Measurements from ENCODE around the gene QPCT. TPM values are rescaled to one million over a fixed set of nuclear protein-coding genes. Genes with fewer than 3 reads are reported as not detected.

Gene QPCT
- total and polyA plus RNA-seq, 5 donors from 2014 or later = 0.30 to 0.39 TPM; not detected in 3

DNA sequence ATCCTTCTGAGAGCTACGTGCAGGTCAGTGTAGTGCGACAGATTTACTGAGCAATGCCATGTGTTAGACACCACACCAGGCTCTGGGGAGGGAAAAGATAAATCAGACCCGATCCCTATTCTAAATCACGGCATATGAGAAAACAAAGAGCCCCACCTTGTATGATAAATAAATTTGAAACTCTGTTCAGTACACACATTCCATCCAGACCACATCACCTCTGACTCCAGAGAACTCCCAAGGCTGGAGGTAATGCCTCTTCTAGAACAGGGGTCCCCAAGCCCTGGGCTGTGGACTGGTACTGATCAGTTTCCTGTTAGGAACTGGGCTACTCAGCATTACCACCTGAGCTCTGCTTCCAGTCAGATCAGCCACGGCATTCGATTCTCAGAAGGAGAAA is 77.3 kb downstream of the QPCT start:
- Histone ChIP-seq H3K27me3 (ENCODE audit: control insufficient read depth, insufficient read depth, low read length) (no peaks in the 10 kb centered on the region), H3K27ac (ENCODE audit: insufficient read depth, low read length, poor library complexity, severe bottlenecking) (no peak overlapping the region), H3K4me3 (ENCODE audit: low read depth, low read length) (no peak overlapping the region), H3K36me3 (ENCODE audit: control insufficient read depth, insufficient read depth, low read length) (no peaks in the 10 kb centered on the region), H3K4me1 (ENCODE audit: control insufficient read depth, insufficient read depth, low read length, poor library complexity, severe bottlenecking) (no peaks in the 10 kb centered on the region), H3K9me3 (ENCODE audit: control insufficient read depth in 2 of 2, low read length in 2 of 2) (no peaks in the 10 kb centered on the region)
- H3K9me3 Mint-ChIP-seq = peaks cover 0 to 3% (median 0%) of the 10 kb centered on the region in 7 donors
- H3K27me3 Mint-ChIP-seq = no peaks in the 10 kb centered on the region
- H3K36me3 Mint-ChIP-seq = no peaks in the 10 kb centered on the region
- no peaks in the 10 kb centered on the region for H3K4me1 Mint-ChIP-seq
- DNase-seq (no peak), ATAC-seq (ENCODE audit: low read depth in 2 of 2) (no peak)
- no peak overlapping the region for H3K4me3 Mint-ChIP-seq
- H3K27ac Mint-ChIP-seq = no peak overlapping the region

DNA sequence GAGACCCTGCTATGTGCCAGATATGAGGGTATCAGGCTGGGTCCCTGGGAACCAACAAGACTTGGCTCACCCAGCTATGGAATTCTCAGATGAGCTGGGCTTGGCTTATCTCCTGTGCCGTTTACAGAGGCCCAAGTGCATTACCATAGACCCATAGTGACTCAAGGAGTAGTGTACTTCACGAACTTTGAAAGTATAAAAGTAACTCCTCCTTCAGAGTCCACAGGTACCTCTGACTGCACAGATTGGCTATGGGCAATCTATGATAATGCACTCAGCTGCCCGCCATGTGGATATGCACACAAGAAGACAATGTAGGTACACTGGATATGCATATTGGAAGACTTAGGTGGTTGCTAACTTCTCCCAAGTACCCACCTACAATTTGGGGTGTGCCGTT is 78.4 kb downstream of the QPCT start:
- Mint-ChIP-seq H3K4me1 (no peaks in the 10 kb centered on the region), H3K9me3 (peaks cover 0 to 3% (median 0%) of the 10 kb centered on the region in 7 donors), H3K27ac (no peak overlapping the region), H3K4me3 (no peak overlapping the region), H3K36me3 (no peaks in the 10 kb centered on the region), H3K27me3 (no peaks in the 10 kb centered on the region)
- Histone ChIP-seq H3K27ac (ENCODE audit: insufficient read depth, low read length, poor library complexity, severe bottlenecking) (no peak overlapping the region), H3K4me3 (ENCODE audit: low read depth, low read length) (no peak overlapping the region), H3K4me1 (ENCODE audit: control insufficient read depth, insufficient read depth, low read length, poor library complexity, severe bottlenecking) (no peaks in the 10 kb centered on the region), H3K27me3 (ENCODE audit: control insufficient read depth, insufficient read depth, low read length) (no peaks in the 10 kb centered on the region), H3K9me3 (ENCODE audit: control insufficient read depth in 2 of 2, low read length in 2 of 2) (no peaks in the 10 kb centered on the region), H3K36me3 (ENCODE audit: control insufficient read depth, insufficient read depth, low read length) (no peaks in the 10 kb centered on the region)
- no peak for ATAC-seq (ENCODE audit: low read depth in 2 of 2)
- DNase-seq = no peak

Other genes with a start within 250 kb of the QPCT start
- 40.9 TPM for gene EIF2AK2, start 187.7 kb upstream of the QPCT start, total RNA-seq
- 10 to 100 TPM; 20.5 to 23.4 (median 22.4) TPM for gene EIF2AK2, start 187.7 kb upstream of the QPCT start, polyA plus RNA-seq
- not detected for gene SULT6B1, start 156.0 kb upstream of the QPCT start, total RNA-seq
- not detected for gene SULT6B1, start 156.0 kb upstream of the QPCT start, polyA plus RNA-seq
- gene CEBPZOS, start 148.1 kb upstream of the QPCT start, total RNA-seq = 33.1 TPM
- 10 to 100 TPM; 24.8 to 37.7 (median 29.8) TPM for gene CEBPZOS, start 148.1 kb upstream of the QPCT start, polyA plus RNA-seq
- gene CEBPZ, start 113.0 kb upstream of the QPCT start, total RNA-seq = 64.2 TPM
- gene CEBPZ, start 113.0 kb upstream of the QPCT start, polyA plus RNA-seq = 10 to 100 TPM; 25.1 to 39.1 (median 31.8) TPM
- gene NDUFAF7, start 113.0 kb upstream of the QPCT start, total RNA-seq = 26.5 TPM
- 1 to 10 TPM; 5.4 to 9.3 (median 6.8) TPM for gene NDUFAF7, start 113.0 kb upstream of the QPCT start, polyA plus RNA-seq
- gene PRKD3, start 19.8 kb upstream of the QPCT start, total RNA-seq = 19.7 TPM
- gene PRKD3, start 19.8 kb upstream of the QPCT start, polyA plus RNA-seq = 10 to 100 TPM in 2 of 4 donors, 1 to 10 TPM in 2; 5.3 to 16.9 (median 12.2) TPM

All from CD4-positive, CD25-positive, alpha-beta regulatory T cell (primary cell).